Mesodermal cell (in vitro differentiated cells): ENCODE results near the gene MTHFS.

Source experiments
- H3K27ac ChIP-seq: 2 replicates; pipeline ENCODE4 v1.7.0; 2013; ENCODE audit warnings: mild to moderate bottlenecking, low read depth, low read length, moderate library complexity; ENCODE audit not compliant: severe bottlenecking
- H3K36me3 ChIP-seq: 2 replicates; pipeline ENCODE4 v1.7.1; 2013; ENCODE audit warnings: mild to moderate bottlenecking, low read length, moderate library complexity; ENCODE audit not compliant: control insufficient read depth, insufficient read depth
- H3K4me1 ChIP-seq: one replicate; pipeline ENCODE4 v1.7.1; 2013; ENCODE audit warnings: mild to moderate bottlenecking, low read length; ENCODE audit not compliant: insufficient read depth, control insufficient read depth, poor library complexity, severe bottlenecking
- H3K4me3 ChIP-seq: 2 replicates; pipeline ENCODE4 v1.7.0; 2013; ENCODE audit warnings: low read length, control low read depth, mild to moderate bottlenecking; ENCODE audit not compliant: insufficient read depth, poor library complexity, severe bottlenecking; ENCODE audit errors: extremely low read depth
- H3K9me3 ChIP-seq: 2 replicates; pipeline ENCODE4 v1.7.1; 2013; ENCODE audit warnings: mild to moderate bottlenecking, low read length, moderate library complexity; ENCODE audit not compliant: control insufficient read depth
- WGBS, 2 experiments: methylation state at CpG; one replicate each; pipeline ENCODE4 v1.1.5; 2013; ENCODE audit warnings: missing lambda C conversion rate in 2 of 2; ENCODE audit not compliant: insufficient coverage in 2 of 2; 5-methylcytosine and 5-hydroxymethylcytosine counted together

The MTHFS gene

DNA sequence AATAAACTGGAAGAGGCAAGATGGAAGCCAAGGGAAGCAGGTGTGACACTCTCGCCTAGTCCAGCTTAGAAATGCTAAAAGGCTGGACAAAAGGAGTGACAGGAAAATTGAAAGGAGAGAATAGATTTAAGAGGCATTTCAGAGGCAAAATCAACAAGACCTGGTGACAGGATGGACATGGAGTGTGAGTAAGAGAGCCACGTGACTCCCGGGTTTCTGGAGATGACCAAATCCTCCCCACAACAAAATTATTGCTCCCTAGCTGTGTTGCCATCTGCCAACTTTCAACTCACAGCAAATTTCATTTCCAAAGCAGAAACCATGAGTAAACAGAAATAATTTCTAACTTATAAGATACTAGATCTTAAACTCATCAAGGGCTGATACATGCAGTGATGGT lies 52.6 kb downstream of the MTHFS start:
- no peak overlapping the region for H3K4me3 ChIP-seq
- no peaks in the 10 kb centered on the region for H3K9me3 ChIP-seq
- H3K4me1 ChIP-seq: no peaks in the 10 kb centered on the region
- H3K36me3 ChIP-seq: peaks cover 29% of the 10 kb centered on the region
- 81 to 100% methylated on average over 1 of the region's 3 CpGs for WGBS, 2 experiments
- no peak overlapping the region for H3K27ac ChIP-seq

DNA sequence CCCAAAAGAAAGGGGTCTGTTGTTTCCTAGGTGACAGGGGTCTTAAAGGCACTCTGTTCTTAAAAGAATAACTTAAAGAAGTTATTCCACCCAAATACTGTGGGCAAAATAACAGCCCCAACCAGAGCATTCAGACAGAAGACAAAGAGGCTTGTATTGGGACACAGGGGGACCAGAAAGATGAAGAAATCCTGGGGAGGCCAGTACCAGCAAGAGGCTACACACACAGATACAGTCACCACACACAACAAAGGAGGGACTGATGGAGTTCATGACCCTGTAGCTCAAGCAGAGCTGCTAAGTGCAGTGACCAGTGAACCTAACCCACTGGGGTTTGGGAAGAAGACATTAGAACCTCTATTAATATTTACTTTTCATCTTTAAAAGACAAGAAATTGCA lies 59.0 kb downstream of the MTHFS start:
- no peaks in the 10 kb centered on the region for H3K4me1 ChIP-seq
- no peak overlapping the region for H3K4me3 ChIP-seq
- peaks cover 23% of the 10 kb centered on the region for H3K36me3 ChIP-seq
- H3K9me3 ChIP-seq: no peaks in the 10 kb centered on the region
- H3K27ac ChIP-seq: no peak overlapping the region

DNA sequence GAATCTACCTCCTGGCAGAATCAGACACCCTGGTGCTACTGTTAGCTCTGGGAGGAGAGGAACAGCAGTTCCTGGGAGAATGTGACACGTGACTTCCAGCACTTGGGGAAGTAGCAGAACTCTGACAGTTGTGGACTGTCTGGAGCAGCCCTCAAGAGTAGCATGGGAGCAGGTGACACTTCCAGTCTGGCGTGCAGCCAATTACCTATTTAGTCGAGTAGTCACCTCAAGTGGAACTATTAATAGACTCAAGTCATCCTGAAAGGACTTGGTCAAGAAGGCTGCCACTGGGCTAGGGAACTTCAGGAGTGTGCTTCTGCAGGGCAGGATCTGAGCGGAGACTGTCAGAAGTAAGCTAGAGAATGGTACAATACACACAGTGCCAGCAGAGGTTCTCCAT lies 62.3 kb downstream of the MTHFS start:
- Histone ChIP-seq H3K9me3 (no peaks in the 10 kb centered on the region), H3K4me3 (no peak overlapping the region), H3K4me1 (no peaks in the 10 kb centered on the region), H3K27ac (no peak overlapping the region), H3K36me3 (peaks cover 16% of the 10 kb centered on the region)
- 83 to 95% methylated on average over 3 of the region's 4 CpGs for WGBS, 2 experiments

DNA sequence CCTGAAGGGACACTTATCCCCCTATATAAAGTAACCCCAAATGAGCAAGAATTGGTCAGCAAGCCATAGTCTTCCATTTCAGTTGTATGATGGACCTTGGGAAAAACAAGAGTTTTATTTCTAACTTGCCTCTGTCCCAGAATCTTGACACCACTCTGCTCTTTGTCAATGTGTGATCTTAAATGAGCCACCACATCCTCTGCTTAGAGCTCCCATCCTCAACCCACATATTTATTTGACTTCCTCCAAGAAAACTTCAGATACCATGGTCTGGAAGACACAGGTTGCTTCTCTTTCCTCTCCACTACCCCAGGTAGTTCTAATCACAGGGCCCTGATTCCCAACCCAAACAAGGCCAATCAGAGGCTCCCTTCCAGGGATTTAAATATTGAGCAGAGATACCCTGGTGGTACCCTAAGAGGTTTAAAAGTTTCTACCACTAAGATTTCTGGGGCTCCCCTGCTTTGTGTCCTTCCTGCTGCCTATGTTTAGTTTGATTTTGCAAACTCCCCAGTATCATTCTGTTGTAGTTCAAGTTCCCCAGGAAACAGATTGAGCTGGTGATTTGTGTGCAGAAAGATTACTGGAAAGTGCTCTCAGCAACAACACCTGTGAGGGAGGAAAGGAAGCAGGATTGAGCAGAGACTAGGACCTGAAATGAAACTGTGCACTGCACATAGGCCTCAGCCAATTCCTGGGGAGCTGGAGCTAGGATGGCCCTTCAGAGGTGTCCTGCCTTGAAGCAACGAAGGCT lies 64.3 kb downstream of the MTHFS start:
- Histone ChIP-seq H3K4me3 (no peak overlapping the region), H3K9me3 (no peaks in the 10 kb centered on the region), H3K36me3 (peaks cover 7% of the 10 kb centered on the region), H3K27ac (no peak overlapping the region), H3K4me1 (no peaks in the 10 kb centered on the region)
- WGBS, 2 experiments: 100% methylated on average over 1 of the region's 1 CpG

DNA sequence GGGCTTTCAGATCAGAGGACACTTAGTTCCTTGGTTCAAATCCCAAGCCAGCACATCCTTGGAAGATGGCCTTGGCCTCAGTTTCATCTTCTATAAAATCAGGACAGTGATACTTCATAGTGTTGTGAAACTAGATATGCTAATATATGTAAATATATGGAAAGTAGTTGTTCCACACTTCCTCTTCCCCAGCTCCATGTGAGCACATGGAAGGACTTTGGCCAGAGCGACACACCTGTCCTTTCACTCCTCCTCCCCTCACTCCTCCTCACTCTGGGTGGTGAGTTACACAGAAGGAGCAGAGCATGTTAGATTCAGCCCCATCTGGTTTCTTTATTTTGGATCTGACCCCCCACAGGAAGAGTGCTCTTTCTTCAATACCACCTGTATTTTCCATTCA lies 65.2 kb downstream of the MTHFS start:
- WGBS, 2 experiments: 100% methylated on average over 1 of the region's 1 CpG; no CpG with 5 or more reads in 1 of the 2 experiments

DNA sequence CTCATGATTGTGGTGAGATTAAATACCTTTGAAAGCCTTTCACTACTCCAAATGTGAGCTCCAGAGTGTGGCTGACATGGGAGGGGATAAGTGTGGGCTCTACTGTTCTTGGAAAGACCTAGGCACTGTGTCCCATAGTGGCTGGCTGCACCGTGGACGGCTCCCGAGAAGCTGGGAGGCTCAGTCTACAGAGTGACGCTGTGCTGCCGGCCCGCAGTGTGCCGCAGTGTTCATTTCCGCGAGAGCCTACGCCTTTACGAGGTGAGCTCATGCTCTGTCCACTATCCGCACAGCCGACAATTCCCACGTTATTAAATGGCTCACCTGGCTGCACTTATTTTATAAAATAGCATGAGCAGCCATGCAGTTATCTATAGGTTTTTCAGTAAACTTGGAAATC lies 66.9 kb downstream of the MTHFS start:
- Histone ChIP-seq H3K36me3 (peaks cover 5% of the 10 kb centered on the region), H3K4me1 (no peaks in the 10 kb centered on the region), H3K4me3 (no peak overlapping the region), H3K9me3 (no peaks in the 10 kb centered on the region), H3K27ac (no peak overlapping the region)
- WGBS, 2 experiments: 97 to 98% methylated on average over 14 of the region's 14 CpGs

More for the DNA sequence above, 65.2 kb downstream of the MTHFS start:
- Histone ChIP-seq H3K27ac (no peak overlapping the region), H3K4me3 (no peak overlapping the region), H3K9me3 (no peaks in the 10 kb centered on the region), H3K36me3 (peaks cover 7% of the 10 kb centered on the region), H3K4me1 (no peaks in the 10 kb centered on the region)

DNA sequence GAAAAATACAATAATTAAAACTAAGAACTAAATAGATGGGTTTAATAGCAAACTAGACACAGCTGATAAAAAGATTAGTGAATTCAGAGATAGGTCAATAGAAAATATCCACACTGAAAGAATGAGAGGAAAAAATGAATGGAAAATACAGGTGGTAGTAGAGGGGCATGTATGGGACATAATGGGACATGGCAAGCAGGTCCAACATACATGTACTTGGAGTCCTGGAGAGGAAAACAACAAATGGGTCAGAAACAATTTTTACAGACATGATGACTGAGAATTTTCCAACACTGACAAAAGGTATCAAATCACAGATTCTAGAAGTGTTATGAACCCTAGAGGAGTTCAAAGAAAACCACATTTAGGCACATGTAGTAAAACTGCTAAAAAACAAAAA lies 68.4 kb downstream of the MTHFS start:
- Histone ChIP-seq H3K4me3 (no peak overlapping the region), H3K36me3 (no peaks in the 10 kb centered on the region), H3K4me1 (no peaks in the 10 kb centered on the region), H3K27ac (no peak overlapping the region), H3K9me3 (no peaks in the 10 kb centered on the region)

DNA sequence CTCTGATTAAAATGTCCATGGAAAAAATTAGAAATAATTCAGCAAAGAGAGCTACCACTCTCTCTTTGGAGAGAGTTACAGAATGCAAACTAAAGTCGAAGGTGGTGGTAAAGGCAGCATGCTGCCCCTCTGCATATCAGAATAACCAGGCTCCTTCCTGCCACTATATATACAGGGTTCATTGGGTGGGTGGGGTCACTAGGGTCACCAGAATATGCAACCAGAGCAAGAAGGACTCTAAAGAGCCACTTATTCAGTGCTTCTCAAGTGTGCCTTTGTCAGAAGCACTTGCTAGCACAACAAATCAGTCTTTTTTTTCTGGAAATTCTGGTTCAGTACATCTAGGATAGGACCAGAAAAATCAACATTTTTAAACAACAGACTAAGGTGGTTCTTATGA lies 70.0 kb downstream of the MTHFS start:
- Histone ChIP-seq H3K4me3 (no peak overlapping the region), H3K36me3 (no peaks in the 10 kb centered on the region), H3K9me3 (no peaks in the 10 kb centered on the region), H3K4me1 (no peaks in the 10 kb centered on the region), H3K27ac (no peak overlapping the region)
- WGBS, 2 experiments: no CpG with 5 or more reads among the region's 1 CpG

DNA sequence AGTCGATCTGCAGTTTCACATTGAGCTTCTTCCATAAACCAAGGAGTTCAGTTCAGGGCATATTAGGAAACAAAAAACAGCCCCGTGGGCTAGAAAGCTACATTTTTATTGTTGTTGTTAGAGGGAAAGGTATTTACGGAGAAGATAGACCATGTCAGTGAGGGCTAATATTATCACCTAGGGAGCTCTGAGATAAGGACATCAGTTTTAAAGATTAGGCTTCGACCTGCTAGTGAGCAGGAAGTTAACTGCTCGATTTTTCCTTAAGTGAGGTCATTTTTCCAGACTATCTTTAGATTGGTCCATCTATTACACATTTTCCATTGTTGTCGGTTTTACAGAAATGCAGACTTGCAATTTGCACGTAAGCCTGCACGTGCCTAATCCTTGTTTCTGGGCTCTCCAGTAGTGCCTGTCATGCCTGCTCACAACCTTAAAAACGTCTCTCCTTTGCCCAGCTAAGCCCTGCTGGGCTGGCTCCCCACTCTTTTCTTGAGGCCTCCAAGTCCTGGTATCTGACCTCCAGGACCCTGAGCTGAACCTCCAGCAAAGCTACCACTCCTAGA lies 72.6 kb downstream of the MTHFS start:
- H3K4me1 ChIP-seq: no peaks in the 10 kb centered on the region
- H3K36me3 ChIP-seq: no peaks in the 10 kb centered on the region
- no peak overlapping the region for H3K4me3 ChIP-seq
- H3K9me3 ChIP-seq: peaks cover 3% of the 10 kb centered on the region
- H3K27ac ChIP-seq: no peak overlapping the region
- WGBS, 2 experiments: 81 to 89% methylated on average over 9 of the region's 9 CpGs

DNA sequence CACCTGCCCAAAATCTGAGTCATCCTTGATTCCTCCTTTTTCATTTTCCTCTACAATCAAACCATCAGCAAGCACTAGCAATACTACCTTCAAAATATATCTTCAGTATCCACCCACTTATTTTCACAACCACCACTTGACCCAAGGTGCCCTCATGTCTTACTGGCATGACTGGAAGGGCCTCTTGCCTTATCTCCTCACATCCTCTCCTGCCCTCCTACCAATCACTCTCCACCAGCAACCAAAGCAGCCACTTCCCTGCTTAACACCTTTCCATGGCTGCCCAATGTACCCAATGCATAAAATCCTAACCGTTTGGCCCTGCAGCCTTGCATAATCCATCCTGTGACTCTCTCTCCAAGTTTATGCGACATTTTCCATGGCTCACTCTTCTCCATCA lies 76.0 kb downstream of the MTHFS start:
- H3K36me3 ChIP-seq: no peaks in the 10 kb centered on the region
- peaks cover 9% of the 10 kb centered on the region for H3K9me3 ChIP-seq
- WGBS, 2 experiments: 80 to 97% methylated on average over 2 of the region's 2 CpGs
- H3K27ac ChIP-seq: no peak overlapping the region
- no peaks in the 10 kb centered on the region for H3K4me1 ChIP-seq
- no peak overlapping the region for H3K4me3 ChIP-seq

DNA sequence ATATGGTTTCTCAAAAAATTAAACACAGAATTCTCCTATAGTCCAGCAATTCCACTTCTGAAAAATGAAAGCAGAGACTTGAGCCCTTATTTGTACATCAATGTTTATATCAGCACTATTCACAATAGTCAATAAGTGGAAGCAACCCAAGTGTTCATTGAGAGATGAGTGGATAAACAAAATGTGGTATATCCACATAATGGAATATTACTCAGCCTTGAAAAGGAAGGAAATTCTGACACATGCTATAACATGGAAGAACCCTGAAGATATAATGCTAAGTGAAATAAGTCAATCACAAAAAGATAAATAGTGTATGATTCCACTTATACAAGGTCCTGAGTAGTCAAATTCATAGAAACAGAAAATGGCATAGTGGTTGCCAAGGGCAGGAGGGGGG lies 76.6 kb downstream of the MTHFS start:
- Histone ChIP-seq H3K4me1 (no peaks in the 10 kb centered on the region), H3K36me3 (no peaks in the 10 kb centered on the region), H3K27ac (no peak overlapping the region), H3K9me3 (peaks cover 9% of the 10 kb centered on the region), H3K4me3 (no peak overlapping the region)
